ENCODE data around the gene UPF3A. TPM values are rescaled to one million over a fixed set of nuclear protein-coding genes. Genes with fewer than 3 reads are reported as not detected.

UPF3A gene
- total and polyA plus RNA-seq, 2 experiments from 2014 or later = 45.0 to 174 TPM

DNA sequence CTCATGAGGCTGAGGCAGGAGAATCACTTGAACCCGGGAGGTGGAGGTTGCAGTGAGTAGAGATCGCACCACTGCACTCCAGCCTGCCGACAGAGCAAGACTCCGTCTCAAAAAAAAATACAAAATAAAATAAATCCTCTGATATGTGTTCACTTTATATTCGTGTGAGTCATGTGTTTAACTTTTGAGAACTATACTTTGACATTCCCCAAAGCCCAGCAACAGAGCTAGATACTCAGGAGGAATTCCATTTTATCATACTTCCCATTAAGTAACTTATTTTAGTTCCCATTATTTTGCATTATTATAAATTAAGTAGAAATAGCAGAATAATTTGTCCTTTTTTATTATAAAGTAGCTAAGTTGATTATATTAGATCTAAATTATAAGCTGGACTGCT, 29.6 kb downstream of the UPF3A start:
- no peak for ATAC-seq
- Mint-ChIP-seq H3K4me1 (peaks cover 19% of the 10 kb centered on the region), H3K9me3 (no peaks in the 10 kb centered on the region), H3K27me3 (ENCODE audit: insufficient read depth, low read depth, poor library complexity) (peaks cover 8% of the 10 kb centered on the region), H3K27ac (no peak overlapping the region), H3K4me3 (no peak overlapping the region), H3K36me3 (ENCODE audit: low read depth) (peaks cover 19% of the 10 kb centered on the region)
- H3K36me3 ChIP-seq (ENCODE audit: insufficient read depth) = peaks cover 5% of the 10 kb centered on the region; the same call in 1 of the 2 replicates
- DNase-seq (ENCODE audit: low spot score) = no peak
- no peak overlapping the region for H3K4me2 ChIP-seq
- no peak overlapping the region for H2AFZ ChIP-seq
- H3K79me2 ChIP-seq (replicated peaks; ENCODE audit: insufficient read depth) = peaks cover 12% of the 10 kb centered on the region
- H3K9me2 ChIP-seq (ENCODE audit: insufficient read depth) = no peaks in the 10 kb centered on the region
- H3K4me3 ChIP-seq = no peak overlapping the region
- TF ChIP-seq ZNF114 (CRISPR knock-in tag; IDR thresholded peaks at IDR 0.05) (no peak), STAT1 (IDR thresholded peaks at IDR 0.05; ENCODE audit: unreplicated experiment) (no peak), CREB1 (CRISPR knock-in tag; IDR thresholded peaks at IDR 0.05; ENCODE audit: low read depth) (no peak), NANOG (IDR thresholded peaks at IDR 0.05; ENCODE audit: borderline replicate concordance) (no peak), EZH2 (IDR thresholded peaks at IDR 0.05; ENCODE audit: low read depth, unreplicated experiment) (no peak)
- TF ChIP-seq, protein P1, sequence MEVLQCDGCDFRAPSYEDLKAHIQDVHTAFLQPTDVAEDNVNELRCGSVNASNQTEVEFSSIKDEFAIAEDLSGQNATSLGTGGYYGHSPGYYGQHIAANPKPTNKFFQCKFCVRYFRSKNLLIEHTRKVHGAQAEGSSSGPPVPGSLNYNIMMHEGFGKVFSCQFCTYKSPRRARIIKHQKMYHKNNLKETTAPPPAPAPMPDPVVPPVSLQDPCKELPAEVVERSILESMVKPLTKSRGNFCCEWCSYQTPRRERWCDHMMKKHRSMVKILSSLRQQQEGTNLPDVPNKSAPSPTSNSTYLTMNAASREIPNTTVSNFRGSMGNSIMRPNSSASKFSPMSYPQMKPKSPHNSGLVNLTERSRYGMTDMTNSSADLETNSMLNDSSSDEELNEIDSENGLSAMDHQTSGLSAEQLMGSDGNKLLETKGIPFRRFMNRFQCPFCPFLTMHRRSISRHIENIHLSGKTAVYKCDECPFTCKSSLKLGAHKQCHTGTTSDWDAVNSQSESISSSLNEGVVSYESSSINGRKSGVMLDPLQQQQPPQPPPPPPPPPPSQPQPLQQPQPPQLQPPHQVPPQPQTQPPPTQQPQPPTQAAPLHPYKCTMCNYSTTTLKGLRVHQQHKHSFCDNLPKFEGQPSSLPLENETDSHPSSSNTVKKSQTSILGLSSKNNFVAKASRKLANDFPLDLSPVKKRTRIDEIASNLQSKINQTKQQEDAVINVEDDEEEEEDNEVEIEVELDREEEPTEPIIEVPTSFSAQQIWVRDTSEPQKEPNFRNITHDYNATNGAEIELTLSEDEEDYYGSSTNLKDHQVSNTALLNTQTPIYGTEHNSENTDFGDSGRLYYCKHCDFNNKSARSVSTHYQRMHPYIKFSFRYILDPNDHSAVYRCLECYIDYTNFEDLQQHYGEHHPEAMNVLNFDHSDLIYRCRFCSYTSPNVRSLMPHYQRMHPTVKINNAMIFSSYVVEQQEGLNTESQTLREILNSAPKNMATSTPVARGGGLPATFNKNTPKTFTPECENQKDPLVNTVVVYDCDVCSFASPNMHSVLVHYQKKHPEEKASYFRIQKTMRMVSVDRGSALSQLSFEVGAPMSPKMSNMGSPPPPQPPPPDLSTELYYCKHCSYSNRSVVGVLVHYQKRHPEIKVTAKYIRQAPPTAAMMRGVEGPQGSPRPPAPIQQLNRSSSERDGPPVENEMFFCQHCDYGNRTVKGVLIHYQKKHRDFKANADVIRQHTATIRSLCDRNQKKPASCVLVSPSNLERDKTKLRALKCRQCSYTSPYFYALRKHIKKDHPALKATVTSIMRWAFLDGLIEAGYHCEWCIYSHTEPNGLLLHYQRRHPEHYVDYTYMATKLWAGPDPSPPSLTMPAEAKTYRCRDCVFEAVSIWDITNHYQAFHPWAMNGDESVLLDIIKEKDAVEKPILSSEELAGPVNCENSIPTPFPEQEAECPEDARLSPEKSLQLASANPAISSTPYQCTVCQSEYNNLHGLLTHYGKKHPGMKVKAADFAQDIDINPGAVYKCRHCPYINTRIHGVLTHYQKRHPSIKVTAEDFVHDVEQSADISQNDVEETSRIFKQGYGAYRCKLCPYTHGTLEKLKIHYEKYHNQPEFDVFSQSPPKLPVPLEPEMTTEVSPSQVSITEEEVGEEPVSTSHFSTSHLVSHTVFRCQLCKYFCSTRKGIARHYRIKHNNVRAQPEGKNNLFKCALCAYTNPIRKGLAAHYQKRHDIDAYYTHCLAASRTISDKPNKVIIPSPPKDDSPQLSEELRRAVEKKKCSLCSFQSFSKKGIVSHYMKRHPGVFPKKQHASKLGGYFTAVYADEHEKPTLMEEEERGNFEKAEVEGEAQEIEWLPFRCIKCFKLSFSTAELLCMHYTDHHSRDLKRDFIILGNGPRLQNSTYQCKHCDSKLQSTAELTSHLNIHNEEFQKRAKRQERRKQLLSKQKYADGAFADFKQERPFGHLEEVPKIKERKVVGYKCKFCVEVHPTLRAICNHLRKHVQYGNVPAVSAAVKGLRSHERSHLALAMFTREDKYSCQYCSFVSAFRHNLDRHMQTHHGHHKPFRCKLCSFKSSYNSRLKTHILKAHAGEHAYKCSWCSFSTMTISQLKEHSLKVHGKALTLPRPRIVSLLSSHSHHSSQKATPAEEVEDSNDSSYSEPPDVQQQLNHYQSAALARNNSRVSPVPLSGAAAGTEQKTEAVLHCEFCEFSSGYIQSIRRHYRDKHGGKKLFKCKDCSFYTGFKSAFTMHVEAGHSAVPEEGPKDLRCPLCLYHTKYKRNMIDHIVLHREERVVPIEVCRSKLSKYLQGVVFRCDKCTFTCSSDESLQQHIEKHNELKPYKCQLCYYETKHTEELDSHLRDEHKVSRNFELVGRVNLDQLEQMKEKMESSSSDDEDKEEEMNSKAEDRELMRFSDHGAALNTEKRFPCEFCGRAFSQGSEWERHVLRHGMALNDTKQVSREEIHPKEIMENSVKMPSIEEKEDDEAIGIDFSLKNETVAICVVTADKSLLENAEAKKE (CRISPR knock-in tag; IDR thresholded peaks at IDR 0.05) = no peak
- TF ChIP-seq, protein P2, sequence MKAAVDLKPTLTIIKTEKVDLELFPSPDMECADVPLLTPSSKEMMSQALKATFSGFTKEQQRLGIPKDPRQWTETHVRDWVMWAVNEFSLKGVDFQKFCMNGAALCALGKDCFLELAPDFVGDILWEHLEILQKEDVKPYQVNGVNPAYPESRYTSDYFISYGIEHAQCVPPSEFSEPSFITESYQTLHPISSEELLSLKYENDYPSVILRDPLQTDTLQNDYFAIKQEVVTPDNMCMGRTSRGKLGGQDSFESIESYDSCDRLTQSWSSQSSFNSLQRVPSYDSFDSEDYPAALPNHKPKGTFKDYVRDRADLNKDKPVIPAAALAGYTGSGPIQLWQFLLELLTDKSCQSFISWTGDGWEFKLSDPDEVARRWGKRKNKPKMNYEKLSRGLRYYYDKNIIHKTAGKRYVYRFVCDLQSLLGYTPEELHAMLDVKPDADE (IDR thresholded peaks at IDR 0.05) = no peak
- TF ChIP-seq, protein P3, sequence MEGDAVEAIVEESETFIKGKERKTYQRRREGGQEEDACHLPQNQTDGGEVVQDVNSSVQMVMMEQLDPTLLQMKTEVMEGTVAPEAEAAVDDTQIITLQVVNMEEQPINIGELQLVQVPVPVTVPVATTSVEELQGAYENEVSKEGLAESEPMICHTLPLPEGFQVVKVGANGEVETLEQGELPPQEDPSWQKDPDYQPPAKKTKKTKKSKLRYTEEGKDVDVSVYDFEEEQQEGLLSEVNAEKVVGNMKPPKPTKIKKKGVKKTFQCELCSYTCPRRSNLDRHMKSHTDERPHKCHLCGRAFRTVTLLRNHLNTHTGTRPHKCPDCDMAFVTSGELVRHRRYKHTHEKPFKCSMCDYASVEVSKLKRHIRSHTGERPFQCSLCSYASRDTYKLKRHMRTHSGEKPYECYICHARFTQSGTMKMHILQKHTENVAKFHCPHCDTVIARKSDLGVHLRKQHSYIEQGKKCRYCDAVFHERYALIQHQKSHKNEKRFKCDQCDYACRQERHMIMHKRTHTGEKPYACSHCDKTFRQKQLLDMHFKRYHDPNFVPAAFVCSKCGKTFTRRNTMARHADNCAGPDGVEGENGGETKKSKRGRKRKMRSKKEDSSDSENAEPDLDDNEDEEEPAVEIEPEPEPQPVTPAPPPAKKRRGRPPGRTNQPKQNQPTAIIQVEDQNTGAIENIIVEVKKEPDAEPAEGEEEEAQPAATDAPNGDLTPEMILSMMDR (conservative IDR thresholded peaks at IDR 0.05; ENCODE audit: low read depth in 2 of 2) = no peak
- peaks cover 9% of the 10 kb centered on the region; the same call in 1 of the 2 replicates for H3K4me1 ChIP-seq (ENCODE audit: insufficient read depth)
- no peak overlapping the region for H3K27ac ChIP-seq (ENCODE audit: low read depth)
- no peaks in the 10 kb centered on the region; the same call in 1 of the 2 replicates for H4K20me1 ChIP-seq (replicated peaks; ENCODE audit: insufficient read depth)
- H3F3A ChIP-seq (replicated peaks; ENCODE audit: low read depth) = no peaks in the 10 kb centered on the region; the same call in 1 of the 2 replicates
- H3K27me3 ChIP-seq (ENCODE audit: insufficient read depth) = no peaks in the 10 kb centered on the region
